ENCODE measurements around the gene ECSIT. TPM values are rescaled to one million over a fixed set of nuclear protein-coding genes. Genes with fewer than 3 reads are reported as not detected.

The ECSIT gene
- total RNA-seq, 1 experiment from 2014 or later: 59.8 TPM

DNA sequence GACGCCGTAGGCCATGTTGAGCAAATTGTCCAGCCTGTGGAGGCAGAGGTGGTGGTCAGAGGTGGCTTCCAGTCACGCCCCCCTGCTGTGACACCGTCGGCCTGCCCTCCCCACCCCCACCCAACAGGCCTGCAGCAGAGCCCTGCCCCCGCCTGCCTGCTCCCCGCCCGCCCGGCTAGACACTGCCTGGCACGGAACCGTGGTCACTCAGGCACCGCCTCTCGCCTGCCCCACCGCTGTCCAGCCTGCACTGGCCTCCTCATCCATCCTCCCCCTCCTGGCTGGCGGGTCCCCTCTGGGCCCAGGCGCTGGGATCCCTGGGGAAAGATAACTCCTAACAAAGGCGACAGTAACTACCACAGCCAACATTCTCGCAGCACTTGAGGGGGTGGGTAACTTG, 71.8 kb downstream of the ECSIT start:
- Histone ChIP-seq H3K9me3 (ENCODE audit: low read length) (no peaks in the 10 kb centered on the region), H4K20me1 (ENCODE audit: insufficient read depth, low read depth, low read length) (no peaks in the 10 kb centered on the region), H3K9ac (ENCODE audit: low read length) (no peak overlapping the region), H3K79me2 (ENCODE audit: low read length) (no peaks in the 10 kb centered on the region), H2AFZ (ENCODE audit: low read length) (no peak overlapping the region), H3K36me3 (ENCODE audit: insufficient read depth, low read length) (no peaks in the 10 kb centered on the region), H3K4me1 (ENCODE audit: low read length) (peaks cover 5% of the 10 kb centered on the region), H3K27ac (ENCODE audit: low read length) (no peak overlapping the region), H3K4me2 (ENCODE audit: low read depth, low read length, poor library complexity, severe bottlenecking) (no peak overlapping the region), H3K9me2 (replicated peaks; ENCODE audit: insufficient read depth, low read length) (no peaks in the 10 kb centered on the region), H3K4me3 (ENCODE audit: low read length) (no peak overlapping the region), H3K27me3 (ENCODE audit: low read length) (no peaks in the 10 kb centered on the region)
- no peak for DNase-seq

DNA sequence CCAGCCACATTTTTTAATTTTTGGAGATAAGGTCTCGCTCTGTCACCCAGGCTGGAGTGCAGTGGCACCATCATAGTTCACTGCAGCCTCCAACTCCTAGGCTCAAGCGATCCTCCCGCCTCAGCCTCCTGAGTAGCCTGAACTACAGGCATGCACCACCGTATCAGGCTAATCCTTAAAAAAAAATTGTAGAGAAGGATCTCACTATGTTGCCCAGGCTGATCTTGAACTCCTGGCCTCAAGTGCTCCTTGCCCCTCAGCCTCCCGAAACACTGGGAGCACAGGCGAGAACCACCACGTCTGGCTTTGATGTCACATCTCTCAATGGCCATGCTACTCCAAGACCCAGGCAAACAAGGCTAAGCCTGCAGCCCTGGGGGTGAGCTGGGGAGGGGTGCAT, 72.3 kb downstream of the ECSIT start:
- H4K20me1 ChIP-seq (ENCODE audit: insufficient read depth, low read depth, low read length): no peaks in the 10 kb centered on the region
- H2AFZ ChIP-seq (ENCODE audit: low read length): no peak overlapping the region
- no peaks in the 10 kb centered on the region for H3K27me3 ChIP-seq (ENCODE audit: low read length)
- DNase-seq: no peak
- H3K9me3 ChIP-seq (ENCODE audit: low read length): no peaks in the 10 kb centered on the region
- H3K4me1 ChIP-seq (ENCODE audit: low read length): peaks cover 10% of the 10 kb centered on the region
- no peaks in the 10 kb centered on the region for H3K79me2 ChIP-seq (ENCODE audit: low read length)
- no peak overlapping the region for H3K4me3 ChIP-seq (ENCODE audit: low read length)
- no peak overlapping the region for H3K27ac ChIP-seq (ENCODE audit: low read length)
- no peaks in the 10 kb centered on the region for H3K9me2 ChIP-seq (replicated peaks; ENCODE audit: insufficient read depth, low read length)
- no peak overlapping the region for H3K4me2 ChIP-seq (ENCODE audit: low read depth, low read length, poor library complexity, severe bottlenecking)
- H3K9ac ChIP-seq (ENCODE audit: low read length): no peak overlapping the region
- H3K36me3 ChIP-seq (ENCODE audit: insufficient read depth, low read length): no peaks in the 10 kb centered on the region

Small RNA genes lying within 50 kb of the gene (small RNA-seq; reads per million reads assigned to genes)
- gene MIR7974 (4.3 reads per million, percentile 76 among the genes with 10 or more reads in this experiment), gene RN7SL833P (0.24 reads per million)

Other genes starting within 250 kb of the ECSIT start
- gene TSPAN16, start 233.0 kb downstream of the ECSIT start, total RNA-seq (2014; rRNA removed; shearing (Covaris generic); ENCODE audit: low replicate concordance): not detected in 2 replicates
- 8.6 and 9.0 TPM in 2 replicates for gene RAB3D, start 189.5 kb downstream of the ECSIT start, total RNA-seq (2014; rRNA removed; shearing (Covaris generic); ENCODE audit: low replicate concordance)
- gene TMEM205, start 182.9 kb downstream of the ECSIT start, total RNA-seq (2014; rRNA removed; shearing (Covaris generic); ENCODE audit: low replicate concordance): 103 and 156 TPM in 2 replicates
- 2.9 and 14.8 TPM in 2 replicates for gene CCDC159, start 182.6 kb downstream of the ECSIT start, total RNA-seq (2014; rRNA removed; shearing (Covaris generic); ENCODE audit: low replicate concordance)
- 0.43 and 0.67 TPM in 2 replicates for gene PLPPR2, start 173.7 kb downstream of the ECSIT start, total RNA-seq (2014; rRNA removed; shearing (Covaris generic); ENCODE audit: low replicate concordance)
- gene SWSAP1, start 154.5 kb downstream of the ECSIT start, total RNA-seq (2014; rRNA removed; shearing (Covaris generic); ENCODE audit: low replicate concordance): 7.4 and 12.6 TPM in 2 replicates
- gene EPOR, start 144.8 kb downstream of the ECSIT start, total RNA-seq (2014; rRNA removed; shearing (Covaris generic); ENCODE audit: low replicate concordance): 8.5 and 16.7 TPM in 2 replicates
- gene RGL3, start 109.8 kb downstream of the ECSIT start, total RNA-seq (2014; rRNA removed; shearing (Covaris generic); ENCODE audit: low replicate concordance): 2.5 TPM in 1 of 2 replicates, not detected in the other
- gene ODAD3, start 94.0 kb downstream of the ECSIT start, total RNA-seq (2014; rRNA removed; shearing (Covaris generic); ENCODE audit: low replicate concordance): 0.32 TPM in 1 of 2 replicates, not detected in the other
- 77.3 and 90.4 TPM in 2 replicates for gene PRKCSH, start 93.5 kb downstream of the ECSIT start, total RNA-seq (2014; rRNA removed; shearing (Covaris generic); ENCODE audit: low replicate concordance)
- not detected in 2 replicates for gene ELAVL3, start 48.1 kb downstream of the ECSIT start, total RNA-seq (2014; rRNA removed; shearing (Covaris generic); ENCODE audit: low replicate concordance)
- gene ZNF653, start 23.3 kb downstream of the ECSIT start, total RNA-seq (2014; rRNA removed; shearing (Covaris generic); ENCODE audit: low replicate concordance): 6.1 and 11.3 TPM in 2 replicates
- not detected in 2 replicates for gene CNN1, start 9.7 kb upstream of the ECSIT start, total RNA-seq (2014; rRNA removed; shearing (Covaris generic); ENCODE audit: low replicate concordance)
- gene ELOF1, start 30.1 kb upstream of the ECSIT start, total RNA-seq (2014; rRNA removed; shearing (Covaris generic); ENCODE audit: low replicate concordance): 52.5 and 84.1 TPM in 2 replicates
- 24.0 and 55.1 TPM in 2 replicates for gene ACP5, start 48.5 kb upstream of the ECSIT start, total RNA-seq (2014; rRNA removed; shearing (Covaris generic); ENCODE audit: low replicate concordance)
- 19.9 and 27.7 TPM in 2 replicates for gene ZNF627, start 68.3 kb upstream of the ECSIT start, total RNA-seq (2014; rRNA removed; shearing (Covaris generic); ENCODE audit: low replicate concordance)
- 5.9 and 8.8 TPM in 2 replicates for gene ZNF823, start 209.8 kb upstream of the ECSIT start, total RNA-seq (2014; rRNA removed; shearing (Covaris generic); ENCODE audit: low replicate concordance)
- 15.8 and 16.4 TPM in 2 replicates for gene ZNF441, start 237.9 kb upstream of the ECSIT start, total RNA-seq (2014; rRNA removed; shearing (Covaris generic); ENCODE audit: low replicate concordance)